Nephron progenitor cell (in vitro differentiated cells): ENCODE measurements around the gene ZIM2.

ENCODE experiments used
- DNase-seq: peaks from one replicate; pipeline ENCODE4 v3.0.0; 2021
- H3K27ac Mint-ChIP-seq: 2 replicates; pipeline ENCODE4 v1.8.0; 2021; ENCODE audit warnings: mild to moderate bottlenecking, moderate library complexity, mixed read lengths
- H3K27me3 Mint-ChIP-seq: 2 replicates; pipeline ENCODE4 v1.8.0; 2021; ENCODE audit warnings: mild to moderate bottlenecking, low read depth, mixed read lengths; ENCODE audit not compliant: poor library complexity
- H3K36me3 Mint-ChIP-seq: 2 replicates; pipeline ENCODE4 v1.8.0; 2021; ENCODE audit warnings: low read depth, mixed read lengths
- H3K4me1 Mint-ChIP-seq: 2 replicates; pipeline ENCODE4 v1.8.0; 2021; ENCODE audit warnings: mixed read lengths
- H3K4me3 Mint-ChIP-seq: 2 replicates; pipeline ENCODE4 v1.8.0; 2021; ENCODE audit warnings: mild to moderate bottlenecking, moderate library complexity, mixed read lengths
- H3K9me3 Mint-ChIP-seq: 2 replicates; pipeline ENCODE4 v1.8.0; 2021; ENCODE audit warnings: mild to moderate bottlenecking, moderate library complexity, mixed read lengths
- TF ChIP-seq, protein P1 (sequence below): fragments of 200-600 bp; sonication (generic); IDR thresholded peaks from 2 replicates; pipeline ENCODE4 v1.5.0; 2021; ENCODE audit warnings: antibody characterized with exemption

ZIM2 gene

DNA sequence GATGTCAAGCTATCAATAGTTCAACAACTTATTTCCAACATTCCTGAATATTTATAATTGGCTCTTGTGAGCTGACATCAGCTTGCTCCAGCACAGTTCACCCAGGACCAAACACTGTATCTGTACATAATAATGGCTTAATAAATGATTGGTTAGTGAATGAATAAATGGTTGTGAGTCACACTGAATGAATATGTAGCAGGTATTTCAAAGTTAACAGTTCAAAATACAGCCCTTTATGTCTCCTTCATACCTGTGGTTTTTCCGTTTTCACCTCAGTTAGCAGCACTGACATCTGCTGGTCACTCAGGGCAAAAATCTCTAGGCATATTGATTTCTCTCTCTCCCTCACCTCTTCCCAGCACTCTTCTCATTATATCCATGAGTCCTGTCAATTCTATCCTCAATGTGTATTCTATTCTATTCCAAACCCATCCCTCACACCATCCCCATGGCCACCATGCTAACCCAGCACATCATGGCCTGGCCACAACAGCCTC, 76.3 kb downstream of the ZIM2 start:
- Mint-ChIP-seq H3K4me3 (no peak overlapping the region), H3K27me3 (peaks cover 6% of the 10 kb centered on the region), H3K27ac (no peak overlapping the region), H3K9me3 (peaks cover 92% of the 10 kb centered on the region), H3K36me3 (peaks cover 10% of the 10 kb centered on the region), H3K4me1 (no peaks in the 10 kb centered on the region)
- DNase-seq = no peak
- TF ChIP-seq, protein P1, sequence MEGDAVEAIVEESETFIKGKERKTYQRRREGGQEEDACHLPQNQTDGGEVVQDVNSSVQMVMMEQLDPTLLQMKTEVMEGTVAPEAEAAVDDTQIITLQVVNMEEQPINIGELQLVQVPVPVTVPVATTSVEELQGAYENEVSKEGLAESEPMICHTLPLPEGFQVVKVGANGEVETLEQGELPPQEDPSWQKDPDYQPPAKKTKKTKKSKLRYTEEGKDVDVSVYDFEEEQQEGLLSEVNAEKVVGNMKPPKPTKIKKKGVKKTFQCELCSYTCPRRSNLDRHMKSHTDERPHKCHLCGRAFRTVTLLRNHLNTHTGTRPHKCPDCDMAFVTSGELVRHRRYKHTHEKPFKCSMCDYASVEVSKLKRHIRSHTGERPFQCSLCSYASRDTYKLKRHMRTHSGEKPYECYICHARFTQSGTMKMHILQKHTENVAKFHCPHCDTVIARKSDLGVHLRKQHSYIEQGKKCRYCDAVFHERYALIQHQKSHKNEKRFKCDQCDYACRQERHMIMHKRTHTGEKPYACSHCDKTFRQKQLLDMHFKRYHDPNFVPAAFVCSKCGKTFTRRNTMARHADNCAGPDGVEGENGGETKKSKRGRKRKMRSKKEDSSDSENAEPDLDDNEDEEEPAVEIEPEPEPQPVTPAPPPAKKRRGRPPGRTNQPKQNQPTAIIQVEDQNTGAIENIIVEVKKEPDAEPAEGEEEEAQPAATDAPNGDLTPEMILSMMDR = no peak

DNA sequence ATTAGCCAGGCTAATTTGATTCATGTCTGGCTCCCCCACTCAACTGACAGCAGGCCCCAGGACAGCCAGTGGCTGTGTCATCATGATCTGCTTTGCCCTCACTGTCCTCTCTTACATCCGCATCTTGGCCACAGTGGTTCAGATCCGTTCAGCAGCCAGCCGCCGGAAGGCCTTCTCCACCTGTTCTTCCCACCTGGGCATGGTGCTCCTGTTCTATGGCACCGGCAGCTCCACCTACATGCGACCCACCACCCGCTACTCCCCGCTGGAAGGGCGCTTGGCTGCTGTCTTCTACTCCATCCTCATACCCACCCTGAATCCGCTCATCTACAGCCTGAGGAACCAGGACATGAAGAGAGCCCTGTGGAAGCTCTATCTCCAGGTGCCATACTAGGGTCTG, 79.7 kb downstream of the ZIM2 start:
- Mint-ChIP-seq H3K27ac (no peak overlapping the region), H3K36me3 (peaks cover 10% of the 10 kb centered on the region), H3K9me3 (peaks cover 97% of the 10 kb centered on the region), H3K4me1 (no peaks in the 10 kb centered on the region), H3K27me3 (peaks cover 6% of the 10 kb centered on the region), H3K4me3 (no peak overlapping the region)
- DNase-seq = no peak
- TF ChIP-seq, protein P1 = no peak

DNA sequence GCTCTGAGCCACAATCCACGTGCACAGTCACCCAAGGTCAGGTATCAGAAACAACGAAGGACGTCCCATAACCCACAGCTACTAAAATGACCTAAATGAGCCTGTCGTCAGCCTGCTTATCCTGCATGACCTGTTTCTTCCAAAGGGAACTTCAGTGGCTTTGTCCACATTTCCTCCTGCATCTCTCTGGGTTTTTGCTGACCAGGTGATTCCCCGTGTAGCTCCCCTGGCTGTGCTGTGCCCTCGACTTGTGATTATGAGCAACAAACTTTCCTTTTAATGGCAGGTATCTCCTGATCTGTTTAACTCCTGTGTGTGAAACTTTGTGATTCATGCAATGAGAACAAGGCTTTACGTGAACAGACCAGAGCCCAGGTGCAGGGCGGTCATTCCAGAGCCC, 81.0 kb downstream of the ZIM2 start:
- TF ChIP-seq, protein P1 = no peak
- Mint-ChIP-seq H3K9me3 (peaks cover 97% of the 10 kb centered on the region), H3K27me3 (no peaks in the 10 kb centered on the region), H3K27ac (no peak overlapping the region), H3K4me1 (no peaks in the 10 kb centered on the region), H3K36me3 (peaks cover 4% of the 10 kb centered on the region), H3K4me3 (no peak overlapping the region)
- no peak for DNase-seq

DNA sequence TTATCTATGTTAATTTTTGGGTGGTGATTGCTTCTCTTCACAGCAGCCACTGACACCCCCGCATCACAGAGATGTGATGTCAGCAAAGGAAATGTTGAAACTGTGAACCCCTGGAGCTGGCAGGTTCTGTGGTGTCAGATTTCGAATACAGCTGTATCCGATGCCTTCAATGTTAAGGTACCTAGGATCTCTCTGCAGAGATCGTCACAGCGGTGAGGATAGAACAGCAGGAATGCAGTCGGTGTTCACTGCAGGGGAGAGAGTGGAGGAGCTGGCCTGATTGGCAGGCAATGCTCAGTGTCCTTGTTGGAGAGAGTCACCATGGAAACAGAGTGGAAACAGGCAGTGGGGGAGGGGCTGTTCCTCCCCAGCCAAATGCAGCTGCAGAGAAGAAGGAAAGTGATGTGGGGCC, 89.4 kb downstream of the ZIM2 start:
- no peak overlapping the region for H3K27ac Mint-ChIP-seq
- H3K27me3 Mint-ChIP-seq = no peaks in the 10 kb centered on the region
- peaks cover 4% of the 10 kb centered on the region for H3K36me3 Mint-ChIP-seq
- H3K4me1 Mint-ChIP-seq = no peaks in the 10 kb centered on the region
- DNase-seq = no peak
- peaks cover 84% of the 10 kb centered on the region for H3K9me3 Mint-ChIP-seq
- TF ChIP-seq, protein P1 = no peak
- H3K4me3 Mint-ChIP-seq = no peak overlapping the region

DNA sequence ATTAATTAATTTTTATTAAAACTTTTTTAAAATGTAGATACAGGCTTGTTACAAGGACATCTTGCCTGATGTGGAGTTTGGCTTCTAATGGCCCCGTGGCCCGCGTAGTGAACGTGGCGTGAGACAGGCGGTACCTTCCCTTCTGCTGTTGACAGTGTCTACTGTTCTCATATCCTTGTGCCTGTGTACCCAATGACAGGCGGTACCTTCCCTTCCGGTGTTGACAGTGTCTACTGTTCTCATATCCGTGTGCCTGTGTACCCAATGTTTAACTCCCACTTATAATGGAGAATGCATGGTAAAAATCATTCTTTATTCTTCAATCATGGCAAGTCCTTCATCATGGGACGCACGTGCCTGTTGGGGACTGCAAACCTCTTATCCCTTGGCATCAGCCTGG, 89.9 kb downstream of the ZIM2 start:
- DNase-seq = no peak
- Mint-ChIP-seq H3K36me3 (peaks cover 4% of the 10 kb centered on the region), H3K4me3 (no peak overlapping the region), H3K27ac (no peak overlapping the region), H3K27me3 (no peaks in the 10 kb centered on the region), H3K4me1 (no peaks in the 10 kb centered on the region), H3K9me3 (peaks cover 84% of the 10 kb centered on the region)
- TF ChIP-seq, protein P1 = no peak

DNA sequence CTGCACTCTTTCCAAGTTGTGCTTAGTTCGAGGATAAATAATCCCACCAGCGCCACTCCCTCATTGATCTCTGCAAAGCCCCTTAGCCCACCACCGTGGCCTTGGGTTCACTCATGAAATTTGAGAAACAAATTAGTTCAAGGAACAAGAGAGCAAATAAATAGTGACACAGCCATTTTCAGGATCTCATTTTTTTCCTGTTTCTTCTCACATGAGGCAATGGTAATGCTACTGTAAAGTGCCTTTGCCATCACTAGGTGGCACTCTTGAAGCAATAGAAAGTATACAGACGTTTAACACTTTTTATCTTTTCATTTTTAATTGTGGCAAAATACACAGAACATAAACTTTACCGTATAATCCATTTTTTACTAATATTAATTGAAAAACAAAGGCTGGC, 92.1 kb downstream of the ZIM2 start:
- no peak overlapping the region for H3K4me3 Mint-ChIP-seq
- TF ChIP-seq, protein P1 = no peak
- no peaks in the 10 kb centered on the region for H3K27me3 Mint-ChIP-seq
- DNase-seq = no peak
- H3K36me3 Mint-ChIP-seq = peaks cover 4% of the 10 kb centered on the region
- peaks cover 77% of the 10 kb centered on the region for H3K9me3 Mint-ChIP-seq
- H3K4me1 Mint-ChIP-seq = no peaks in the 10 kb centered on the region
- no peak overlapping the region for H3K27ac Mint-ChIP-seq
